Left renal pelvis (tissue), 4 donors: ENCODE measurements around the gene LMTK2. TPM values are rescaled to one million over a fixed set of nuclear protein-coding genes. Genes with fewer than 3 reads are reported as not detected.
A peak's percentile ranks its signal among the peaks of the same experiment; 100 is the strongest.

ENCODE experiments used
- DNase-seq, 4 donors: peaks; one replicate each; pipeline ENCODE4 v3.0.0-alpha.2; 2013; ENCODE audit warnings: low read depth in 4 of 4, low spot score in 3 of 4
- polyA plus RNA-seq, 4 donors: library from polyadenylated mRNA; unstranded; fragments of 120-200 nt; gene quantifications; one replicate each; pipeline ENCODE4 v1.2.1, GENCODE V29; 2013; ENCODE audit not compliant: insufficient read length in 4 of 4

LMTK2 gene
- polyA plus RNA-seq, 4 donors, result 8.4 to 15.3 (median 13.4) TPM

GRCh38 chr7:98135984-98136383 is 29.3 kb downstream of the LMTK2 start:
- DNase-seq, result no peak

- DNase-seq, result no peak
Measured at GRCh38 chr7:98136423-98136822, 29.8 kb downstream of the LMTK2 start.

- no peak for DNase-seq
Measured at GRCh38 chr7:98137134-98137825, 30.6 kb downstream of the LMTK2 start.

GRCh38 chr7:98137826-98138151 is 31.1 kb downstream of the LMTK2 start:
- no peak for DNase-seq

GRCh38 chr7:98138672-98139071 is 32.0 kb downstream of the LMTK2 start:
- DNase-seq, result no peak

GRCh38 chr7:98142658-98143057 is 36.0 kb downstream of the LMTK2 start:
- no peak for DNase-seq

GRCh38 chr7:98148607-98149006 is 41.9 kb downstream of the LMTK2 start:
- no peak for DNase-seq

- DNase-seq, result no peak
Measured at GRCh38 chr7:98149116-98149692, 42.5 kb downstream of the LMTK2 start.

GRCh38 chr7:98151884-98152283 is 45.2 kb downstream of the LMTK2 start:
- DNase-seq, result no peak

- DNase-seq, result no peak
Measured at GRCh38 chr7:98156700-98157099, 50.0 kb downstream of the LMTK2 start.

- DNase-seq, result no peak
Measured at GRCh38 chr7:98157761-98158160, 51.1 kb downstream of the LMTK2 start.

- DNase-seq, result no peak
Measured at GRCh38 chr7:98162758-98163157, 56.1 kb downstream of the LMTK2 start.

GRCh38 chr7:98163269-98163668 is 56.6 kb downstream of the LMTK2 start:
- DNase-seq, result no peak

- DNase-seq, result no peak
Measured at GRCh38 chr7:98163704-98164494, 57.2 kb downstream of the LMTK2 start.

- DNase-seq, result no peak
Measured at GRCh38 chr7:98165827-98166667, 59.4 kb downstream of the LMTK2 start.

GRCh38 chr7:98166668-98166970 is 60.0 kb downstream of the LMTK2 start:
- no peak for DNase-seq

- DNase-seq, result no peak
Measured at GRCh38 chr7:98167653-98168052, 61.0 kb downstream of the LMTK2 start.

- peak in 3 of 4 donors; percentile 19 to 44 (median 33) for DNase-seq
Measured at GRCh38 chr7:98168181-98168903, 61.7 kb downstream of the LMTK2 start.

GRCh38 chr7:98168904-98169621 is 62.4 kb downstream of the LMTK2 start:
- no peak for DNase-seq

- no peak for DNase-seq
Measured at GRCh38 chr7:98170966-98171365, 64.3 kb downstream of the LMTK2 start.
